LNCAP (cell line): ENCODE measurements around the gene PSMB2.

ENCODE experiments used
- CTCF ChIP-seq: fragments of 450-650 bp; IDR thresholded peaks from 2 replicates; pipeline ENCODE4 v1.5.1; 2017; ENCODE audit warnings: mild to moderate bottlenecking

PSMB2 gene

GRCh38 chr1:35600593-35600992 is 40.7 kb downstream of the PSMB2 start:
- no peak for TF ChIP-seq CTCF

- no peak for TF ChIP-seq CTCF
These were observed 41.9 kb downstream of the PSMB2 start for GRCh38 chr1:35599411-35599810.

DNA sequence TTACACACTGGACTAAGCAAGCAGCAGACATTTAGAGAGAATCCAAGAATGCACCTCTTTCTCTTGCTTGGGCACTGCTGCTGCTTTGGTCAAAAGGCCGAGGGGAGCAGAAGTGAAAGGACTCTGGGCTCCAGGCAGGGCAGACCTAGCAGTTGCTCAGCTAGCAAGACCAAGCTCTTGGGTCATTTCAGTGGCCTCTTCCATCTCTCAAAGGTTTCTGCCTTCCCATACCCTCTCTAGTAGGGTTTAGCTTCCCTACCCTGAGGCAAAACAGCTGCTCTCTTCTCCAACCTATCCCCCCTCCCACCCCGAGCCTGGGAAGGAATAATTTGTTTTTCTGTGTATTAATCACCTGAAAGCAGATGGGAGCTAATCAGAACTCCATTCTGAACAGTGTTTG is 42.4 kb downstream of the PSMB2 start:
- TF ChIP-seq CTCF, result no peak

GRCh38 chr1:35597870-35598269 is 43.5 kb downstream of the PSMB2 start:
- no peak for TF ChIP-seq CTCF

- no peak for TF ChIP-seq CTCF
These were observed 45.6 kb downstream of the PSMB2 start for GRCh38 chr1:35595684-35596083.

- TF ChIP-seq CTCF, result no peak
These were observed 47.1 kb downstream of the PSMB2 start for GRCh38 chr1:35594005-35594760.

- no peak for TF ChIP-seq CTCF
These were observed 48.1 kb downstream of the PSMB2 start for GRCh38 chr1:35592991-35593769.
